Measurements from ENCODE around the gene GNS. TPM values are rescaled to one million over a fixed set of nuclear protein-coding genes. Genes with fewer than 3 reads are reported as not detected.

Gene GNS
- total RNA-seq, 1 donor from 2014 or later: 80.2 TPM

DNA sequence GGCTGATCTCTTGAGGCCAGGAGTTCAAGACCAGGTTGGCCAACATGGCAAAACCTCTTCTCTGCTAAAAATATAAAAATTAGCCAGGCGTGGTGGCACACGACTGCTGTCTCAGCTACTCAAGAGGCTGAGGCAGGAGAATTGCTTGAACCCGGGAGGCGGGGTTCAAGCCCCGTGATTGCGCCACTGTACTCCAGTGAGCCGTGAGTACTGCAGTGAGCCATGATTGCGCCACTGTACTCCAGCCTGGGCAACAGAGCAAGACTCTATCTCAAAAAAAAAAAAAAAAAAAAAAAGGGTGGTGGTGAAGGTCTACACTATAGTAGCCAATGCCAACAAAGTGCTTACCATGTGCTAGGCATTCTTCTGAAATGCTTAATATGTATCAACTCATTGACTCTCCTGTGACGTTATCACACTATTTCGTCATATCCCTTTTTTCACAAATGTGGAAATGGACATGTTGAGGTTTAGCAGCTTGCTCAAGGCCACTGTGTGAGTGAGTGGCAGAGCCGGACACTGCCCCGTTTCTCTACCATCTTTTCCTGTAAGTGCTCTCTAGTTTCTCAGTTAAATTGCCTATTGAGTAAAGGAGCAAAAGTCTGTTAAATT, 59.6 kb downstream of the GNS start:
- Mint-ChIP-seq H3K27me3 (ENCODE audit: unreplicated experiment) (no peaks in the 10 kb centered on the region), H3K36me3 (ENCODE audit: low read depth, unreplicated experiment) (peaks cover 8% of the 10 kb centered on the region), H3K9me3 (ENCODE audit: unreplicated experiment) (no peaks in the 10 kb centered on the region), H3K4me1 (ENCODE audit: unreplicated experiment) (peaks cover 9% of the 10 kb centered on the region), H3K27ac (ENCODE audit: unreplicated experiment) (no peak overlapping the region), H3K4me3 (ENCODE audit: unreplicated experiment) (peak overlapping the region; percentile 47)
- no peak for DNase-seq (ENCODE audit: low spot score)
- TF ChIP-seq, protein P1, sequence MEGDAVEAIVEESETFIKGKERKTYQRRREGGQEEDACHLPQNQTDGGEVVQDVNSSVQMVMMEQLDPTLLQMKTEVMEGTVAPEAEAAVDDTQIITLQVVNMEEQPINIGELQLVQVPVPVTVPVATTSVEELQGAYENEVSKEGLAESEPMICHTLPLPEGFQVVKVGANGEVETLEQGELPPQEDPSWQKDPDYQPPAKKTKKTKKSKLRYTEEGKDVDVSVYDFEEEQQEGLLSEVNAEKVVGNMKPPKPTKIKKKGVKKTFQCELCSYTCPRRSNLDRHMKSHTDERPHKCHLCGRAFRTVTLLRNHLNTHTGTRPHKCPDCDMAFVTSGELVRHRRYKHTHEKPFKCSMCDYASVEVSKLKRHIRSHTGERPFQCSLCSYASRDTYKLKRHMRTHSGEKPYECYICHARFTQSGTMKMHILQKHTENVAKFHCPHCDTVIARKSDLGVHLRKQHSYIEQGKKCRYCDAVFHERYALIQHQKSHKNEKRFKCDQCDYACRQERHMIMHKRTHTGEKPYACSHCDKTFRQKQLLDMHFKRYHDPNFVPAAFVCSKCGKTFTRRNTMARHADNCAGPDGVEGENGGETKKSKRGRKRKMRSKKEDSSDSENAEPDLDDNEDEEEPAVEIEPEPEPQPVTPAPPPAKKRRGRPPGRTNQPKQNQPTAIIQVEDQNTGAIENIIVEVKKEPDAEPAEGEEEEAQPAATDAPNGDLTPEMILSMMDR (IDR thresholded peaks at IDR 0.05; ENCODE audit: unreplicated experiment): no peak

DNA sequence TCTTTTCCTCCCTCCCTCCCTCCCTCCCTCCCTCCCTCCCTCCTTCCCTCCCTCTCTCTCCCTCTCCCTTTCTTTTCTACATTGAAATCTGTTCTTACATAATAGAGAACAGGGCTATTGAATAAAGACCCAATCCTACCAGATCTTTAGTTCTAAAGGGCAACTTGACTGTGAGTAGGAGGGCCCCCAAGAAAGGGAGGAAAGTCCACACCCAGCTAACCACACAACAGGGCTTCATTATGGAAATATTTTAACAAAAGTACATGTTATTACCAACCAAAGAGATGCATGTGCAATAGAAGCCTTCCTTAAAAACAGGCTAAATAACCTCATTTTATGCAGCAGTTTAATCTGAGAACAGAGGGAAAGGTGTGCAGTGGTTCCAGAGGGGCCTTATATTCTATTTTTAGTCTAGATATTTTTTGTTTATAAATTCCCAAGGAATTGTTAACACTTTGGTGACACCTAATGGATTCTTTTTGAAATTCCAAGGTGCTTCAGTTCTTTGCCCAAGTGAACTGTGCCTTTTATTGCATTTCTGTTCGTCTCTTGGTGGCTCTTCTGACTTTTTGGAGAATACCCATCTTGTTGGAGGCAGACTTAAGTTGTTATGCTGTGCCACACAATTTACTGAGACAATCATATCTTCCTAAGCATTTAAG, 63.0 kb downstream of the GNS start:
- no peak overlapping the region for H3K27ac Mint-ChIP-seq (ENCODE audit: unreplicated experiment)
- H3K4me1 Mint-ChIP-seq (ENCODE audit: unreplicated experiment): peaks cover 31% of the 10 kb centered on the region
- no peaks in the 10 kb centered on the region for H3K9me3 Mint-ChIP-seq (ENCODE audit: unreplicated experiment)
- DNase-seq (ENCODE audit: low spot score): no peak
- TF ChIP-seq, protein P1 (IDR thresholded peaks at IDR 0.05; ENCODE audit: unreplicated experiment): peak; percentile 19
- peaks cover 20% of the 10 kb centered on the region for H3K36me3 Mint-ChIP-seq (ENCODE audit: low read depth, unreplicated experiment)
- H3K4me3 Mint-ChIP-seq (ENCODE audit: unreplicated experiment): no peak overlapping the region
- H3K27me3 Mint-ChIP-seq (ENCODE audit: unreplicated experiment): no peaks in the 10 kb centered on the region

DNA sequence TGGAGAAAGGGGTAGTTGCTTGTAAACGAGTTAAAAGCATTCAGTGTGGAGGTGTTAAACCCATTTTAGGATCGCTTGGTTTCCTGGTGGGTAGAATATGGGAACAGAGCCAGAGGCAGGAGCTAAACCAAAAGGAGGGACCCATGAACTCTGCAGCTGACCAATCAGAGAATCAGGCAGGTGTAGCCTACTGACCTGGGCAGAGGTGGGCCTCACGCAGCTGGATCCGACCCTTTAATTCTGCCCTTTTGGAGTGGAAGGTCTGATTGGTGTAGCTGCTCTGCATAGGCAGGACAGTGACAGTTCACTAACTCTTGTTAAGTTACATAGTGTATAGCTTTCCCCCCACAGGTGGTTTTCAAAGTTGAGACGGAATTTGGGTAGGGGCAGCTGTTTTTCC, 63.7 kb downstream of the GNS start:
- Mint-ChIP-seq H3K36me3 (ENCODE audit: low read depth, unreplicated experiment) (peaks cover 20% of the 10 kb centered on the region), H3K27ac (ENCODE audit: unreplicated experiment) (no peak overlapping the region), H3K9me3 (ENCODE audit: unreplicated experiment) (no peaks in the 10 kb centered on the region), H3K27me3 (ENCODE audit: unreplicated experiment) (no peaks in the 10 kb centered on the region), H3K4me3 (ENCODE audit: unreplicated experiment) (peak overlapping the region; percentile 1), H3K4me1 (ENCODE audit: unreplicated experiment) (peaks cover 32% of the 10 kb centered on the region)
- TF ChIP-seq, protein P1 (IDR thresholded peaks at IDR 0.05; ENCODE audit: unreplicated experiment): no peak
- DNase-seq (ENCODE audit: low spot score): no peak

DNA sequence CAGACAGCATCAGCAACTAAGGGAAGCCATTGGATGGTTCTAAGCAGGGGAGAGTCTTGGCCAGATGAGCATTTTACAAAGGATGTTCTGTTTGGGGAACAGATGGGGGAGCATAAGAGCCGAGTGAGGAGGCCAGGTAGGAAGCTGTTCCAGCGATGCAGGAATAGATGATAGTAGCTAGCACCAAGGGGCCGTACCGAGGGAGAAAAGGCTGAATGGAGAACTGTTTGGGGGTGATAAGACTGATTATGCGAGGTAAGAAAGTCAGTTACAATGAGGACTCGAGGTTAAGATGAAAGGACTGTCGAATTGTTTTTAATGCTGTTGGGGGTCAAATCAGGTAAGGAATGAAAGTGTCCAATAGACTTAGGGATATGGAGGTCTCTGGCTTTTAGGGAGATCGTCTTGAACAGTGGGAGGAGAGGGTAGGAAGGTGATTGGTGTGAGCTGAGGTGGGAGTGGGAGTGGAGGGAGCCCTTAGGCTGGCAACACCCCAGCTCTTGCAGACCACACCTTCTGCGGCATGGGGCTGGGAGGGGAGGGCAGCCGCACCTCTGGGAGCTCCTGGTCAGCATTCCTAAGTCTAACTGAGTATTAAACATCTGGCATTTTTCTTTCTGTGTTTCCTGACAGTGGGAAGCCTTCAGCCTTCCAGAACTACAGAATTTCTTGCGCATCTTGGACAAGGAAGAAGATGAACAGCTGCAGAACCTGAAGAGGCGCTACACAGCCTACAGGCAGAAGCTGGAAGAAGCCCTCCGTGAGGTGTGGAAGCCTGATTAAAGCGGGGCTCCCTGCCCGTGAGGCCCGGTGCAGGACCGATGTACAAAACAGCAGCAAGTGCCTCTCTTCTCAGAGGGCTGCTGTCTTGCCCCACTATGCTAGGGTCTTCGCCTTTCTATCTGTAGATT, 64.8 kb downstream of the GNS start:
- no peaks in the 10 kb centered on the region for H3K9me3 Mint-ChIP-seq (ENCODE audit: unreplicated experiment)
- peak overlapping the region; percentile 68 for H3K27ac Mint-ChIP-seq (ENCODE audit: unreplicated experiment)
- peaks cover 16% of the 10 kb centered on the region for H3K36me3 Mint-ChIP-seq (ENCODE audit: low read depth, unreplicated experiment)
- DNase-seq (ENCODE audit: low spot score): no peak
- H3K4me1 Mint-ChIP-seq (ENCODE audit: unreplicated experiment): peaks cover 30% of the 10 kb centered on the region
- H3K27me3 Mint-ChIP-seq (ENCODE audit: unreplicated experiment): no peaks in the 10 kb centered on the region
- TF ChIP-seq, protein P1 (IDR thresholded peaks at IDR 0.05; ENCODE audit: unreplicated experiment): no peak
- H3K4me3 Mint-ChIP-seq (ENCODE audit: unreplicated experiment): peak overlapping the region; percentile 59
